ENCODE data around the gene TFDP3.

DNA sequence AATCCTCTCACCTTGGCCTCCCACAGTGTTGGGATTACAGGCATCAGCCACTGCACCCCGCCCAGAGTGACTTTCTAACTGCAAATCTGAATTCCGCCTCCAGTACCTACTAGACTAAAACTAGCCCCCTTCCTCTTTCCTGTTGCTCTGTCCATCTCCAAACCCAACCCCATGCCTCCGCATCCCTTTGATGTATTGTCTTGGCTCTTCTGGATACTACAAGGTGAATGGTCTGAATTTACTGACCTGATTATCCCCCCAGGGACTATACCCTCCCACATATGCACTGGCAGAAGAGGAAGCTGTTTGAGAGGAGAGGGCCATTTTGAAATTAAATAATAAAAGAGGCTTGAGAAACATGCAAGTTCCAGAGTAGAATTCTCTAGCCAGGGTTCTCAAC is 17.7 kb upstream of the TFDP3 start:
- TF ChIP-seq POLR2A (IDR thresholded peaks at IDR 0.05) (no peak), POLR2AphosphoS5 (IDR thresholded peaks at IDR 0.05) (no peak)
- TF ChIP-seq, protein P1, sequence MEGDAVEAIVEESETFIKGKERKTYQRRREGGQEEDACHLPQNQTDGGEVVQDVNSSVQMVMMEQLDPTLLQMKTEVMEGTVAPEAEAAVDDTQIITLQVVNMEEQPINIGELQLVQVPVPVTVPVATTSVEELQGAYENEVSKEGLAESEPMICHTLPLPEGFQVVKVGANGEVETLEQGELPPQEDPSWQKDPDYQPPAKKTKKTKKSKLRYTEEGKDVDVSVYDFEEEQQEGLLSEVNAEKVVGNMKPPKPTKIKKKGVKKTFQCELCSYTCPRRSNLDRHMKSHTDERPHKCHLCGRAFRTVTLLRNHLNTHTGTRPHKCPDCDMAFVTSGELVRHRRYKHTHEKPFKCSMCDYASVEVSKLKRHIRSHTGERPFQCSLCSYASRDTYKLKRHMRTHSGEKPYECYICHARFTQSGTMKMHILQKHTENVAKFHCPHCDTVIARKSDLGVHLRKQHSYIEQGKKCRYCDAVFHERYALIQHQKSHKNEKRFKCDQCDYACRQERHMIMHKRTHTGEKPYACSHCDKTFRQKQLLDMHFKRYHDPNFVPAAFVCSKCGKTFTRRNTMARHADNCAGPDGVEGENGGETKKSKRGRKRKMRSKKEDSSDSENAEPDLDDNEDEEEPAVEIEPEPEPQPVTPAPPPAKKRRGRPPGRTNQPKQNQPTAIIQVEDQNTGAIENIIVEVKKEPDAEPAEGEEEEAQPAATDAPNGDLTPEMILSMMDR (IDR thresholded peaks at IDR 0.05): no peak

Data from sigmoid colon (tissue), 4 donors.